CD4-positive, alpha-beta T cell (primary cell): Measurements from ENCODE around the gene NUBP2. TPM values are rescaled to one million over a fixed set of nuclear protein-coding genes. Genes with fewer than 3 reads are reported as not detected.

ENCODE experiments used
- ATAC-seq: fragments of 200-7000 bp; cut with Tn5 transposase; one replicate; pipeline ENCODE4 v1.10.0; 2022; ENCODE audit warnings: mild to moderate bottlenecking; ENCODE audit not compliant: poor library complexity
- CTCF ChIA-PET: fragments of 350-600 bp; sonication (Branson Sonifier 250); formaldehyde crosslinking; loops from one replicate; lab custom pipeline; 2021; ENCODE audit warnings: antibody characterized with exemption, inconsistent platforms; lab: Charles Lee
- POLR2A ChIA-PET: fragments of 350-600 bp; sonication (Branson Sonifier 250); formaldehyde crosslinking; loops from one replicate; lab custom pipeline; 2021; ENCODE audit warnings: antibody characterized with exemption, inconsistent platforms; lab: Charles Lee
- DNase-seq, 14 experiments: peaks; one replicate each; pipeline ENCODE4 v3.0.0-alpha.2; 2013 to 2020; ENCODE audit warnings: mixed read lengths in 2 of 14
- H3K27ac ChIP-seq, 2 donors: one replicate each; pipeline versions ENCODE4 v1.5.1 to v1.7.0; 2013; ENCODE audit warnings: low read length in 2 of 2, low read depth in 1 of 2, mild to moderate bottlenecking in 1 of 2
- H3K27me3 ChIP-seq, 2 experiments: 1 replicate in 1 of 2; 2 replicates in 1 of 2; pipeline versions ENCODE4 v1.6.1 to v1.7.0; 2013; ENCODE audit warnings: low read length in 2 of 2, control low read depth in 1 of 2, mild to moderate bottlenecking in 1 of 2, moderate library complexity in 1 of 2; ENCODE audit not compliant: insufficient read depth in 2 of 2, control insufficient read depth in 1 of 2
- H3K36me3 ChIP-seq: one replicate; pipeline ENCODE4 v1.6.1; 2013; ENCODE audit warnings: low read length, control low read depth; ENCODE audit not compliant: insufficient read depth
- H3K4me1 ChIP-seq: one replicate; pipeline ENCODE4 v1.6.1; 2013; ENCODE audit warnings: low read length, control low read depth; ENCODE audit not compliant: insufficient read depth
- H3K4me3 ChIP-seq: one replicate; pipeline ENCODE4 v1.5.1; 2013; ENCODE audit warnings: mild to moderate bottlenecking, low read length, moderate library complexity
- H3K9me3 ChIP-seq, 2 experiments: 1 replicate in 1 of 2; 2 replicates in 1 of 2; pipeline versions ENCODE4 v1.6.1 to v1.7.0; 2013; ENCODE audit warnings: low read length in 2 of 2, mild to moderate bottlenecking in 2 of 2, control low read depth in 1 of 2, moderate library complexity in 1 of 2; ENCODE audit not compliant: control insufficient read depth in 1 of 2, insufficient read depth in 1 of 2
- H3K27ac Mint-ChIP-seq: one replicate; pipeline ENCODE4 v1.8.0; 2020; ENCODE audit warnings: mixed read lengths
- H3K27me3 Mint-ChIP-seq: one replicate; pipeline ENCODE4 v1.8.0; 2021; ENCODE audit warnings: mixed read lengths
- H3K36me3 Mint-ChIP-seq: one replicate; pipeline ENCODE4 v1.8.0; 2021; ENCODE audit warnings: low read depth, mixed read lengths
- H3K4me1 Mint-ChIP-seq: one replicate; pipeline ENCODE4 v1.8.0; 2021; ENCODE audit warnings: low read depth, mixed read lengths
- H3K4me3 Mint-ChIP-seq: one replicate; pipeline ENCODE4 v1.8.0; 2020; ENCODE audit warnings: mild to moderate bottlenecking, mixed read lengths
- H3K9me3 Mint-ChIP-seq: one replicate; pipeline ENCODE4 v1.8.0; 2020; ENCODE audit warnings: mixed read lengths
- CTCF ChIP-seq: fragments of 200-600 bp; IDR thresholded peaks from one replicate; pipeline ENCODE4 v1.8.0; 2022; ENCODE audit warnings: antibody characterized with exemption, mild to moderate bottlenecking
- intact Hi-C, 2 experiments: fragments of 100-400 bp; cut with DNase I in 1 of 2; cut with micrococcal nuclease in 1 of 2; formaldehyde crosslinking; loops; one replicate each; pipeline versions ENCODE4 v1.15.1 to v1.9.0; 2023 to 2025; cut with DNase I, micrococcal nuclease
- total RNA-seq, 174 experiments: library from RNA in 2 of 174; stranded (reverse) in 2 of 174; gene quantifications; one replicate each; pipeline ENCODE4 v1.2.3 and lab custom pipeline; 2021 to 2026

NUBP2 gene
- total RNA-seq, 2 experiments from 2014 or later: 36.4 to 38.1 TPM

DNA sequence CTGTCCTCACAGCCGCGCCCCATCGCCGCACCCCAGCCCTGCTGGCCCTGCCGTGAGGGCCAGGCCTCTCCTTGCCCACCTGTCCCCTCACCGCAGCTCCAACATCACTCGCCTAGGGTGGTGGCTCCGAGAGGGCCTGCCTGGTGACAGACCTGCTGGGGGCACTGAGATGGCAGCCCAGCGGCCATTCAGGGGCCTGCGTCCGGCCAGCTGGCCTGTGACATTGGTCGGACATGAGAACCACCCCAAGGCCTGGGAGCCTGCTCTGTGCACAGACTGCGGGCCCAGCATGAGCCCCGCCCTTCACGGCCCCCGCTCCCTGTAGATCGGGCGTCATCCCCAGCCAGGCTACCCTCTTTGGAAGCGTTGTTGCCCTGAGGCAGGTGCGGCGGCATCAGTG, 23.2 kb upstream of the NUBP2 start:
- Histone ChIP-seq H3K27ac (no peak overlapping the region), H3K4me3 (no peak overlapping the region), H3K9me3 (no peaks in the 10 kb centered on the region), H3K4me1 (peaks cover 17% of the 10 kb centered on the region), H3K27me3 (no peaks in the 10 kb centered on the region), H3K36me3 (peaks cover 48% of the 10 kb centered on the region)
- no peak for TF ChIP-seq CTCF
- POLR2A ChIA-PET: no interaction called here
- no peak for DNase-seq
- H3K36me3 Mint-ChIP-seq: peaks cover 24% of the 10 kb centered on the region
- no peak overlapping the region for H3K27ac Mint-ChIP-seq
- no peaks in the 10 kb centered on the region for H3K9me3 Mint-ChIP-seq
- H3K4me1 Mint-ChIP-seq: peaks cover 10% of the 10 kb centered on the region
- no peak overlapping the region for H3K4me3 Mint-ChIP-seq
- intact Hi-C loops: no loop called here
- CTCF ChIA-PET: no interaction called here
- ATAC-seq: no peak
- no peaks in the 10 kb centered on the region for H3K27me3 Mint-ChIP-seq

DNA sequence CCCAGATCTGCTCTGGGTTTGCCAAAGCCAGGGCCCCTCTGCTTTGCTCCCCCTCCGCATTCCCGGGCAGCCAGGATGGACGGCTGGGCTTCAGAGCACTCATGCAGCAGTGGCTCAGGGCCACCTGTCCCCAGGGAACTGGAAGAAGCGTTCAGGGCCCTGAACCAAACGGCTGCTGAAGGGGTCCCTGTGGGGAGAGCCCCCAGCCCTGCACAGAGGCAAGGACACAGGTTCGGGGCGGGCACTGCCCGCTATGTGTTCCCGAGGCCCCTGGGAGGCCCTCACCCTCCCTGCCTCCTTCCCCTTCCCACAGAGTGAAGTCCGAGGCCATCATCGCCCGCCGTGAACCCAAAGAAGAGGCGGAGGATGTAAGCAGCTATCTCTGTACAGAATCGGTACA, 21.8 kb upstream of the NUBP2 start:
- Mint-ChIP-seq H3K36me3 (peaks cover 19% of the 10 kb centered on the region), H3K4me1 (peaks cover 10% of the 10 kb centered on the region), H3K27ac (no peak overlapping the region), H3K9me3 (no peaks in the 10 kb centered on the region), H3K27me3 (no peaks in the 10 kb centered on the region), H3K4me3 (no peak overlapping the region)
- H3K27me3 ChIP-seq: no peaks in the 10 kb centered on the region
- TF ChIP-seq CTCF: no peak
- H3K27ac ChIP-seq: no peak overlapping the region
- H3K4me1 ChIP-seq: peaks cover 17% of the 10 kb centered on the region
- CTCF ChIA-PET: no interaction called here
- POLR2A ChIA-PET: no interaction called here
- no peaks in the 10 kb centered on the region for H3K9me3 ChIP-seq
- no peak overlapping the region for H3K4me3 ChIP-seq
- H3K36me3 ChIP-seq: peaks cover 55% of the 10 kb centered on the region
- intact Hi-C loops: no loop called here
- DNase-seq: no peak
- no peak for ATAC-seq

GRCh38 chr16:1761751-1762150, 21.0 kb upstream of the NUBP2 start:
- Mint-ChIP-seq H3K36me3 (peaks cover 16% of the 10 kb centered on the region), H3K27ac (no peak overlapping the region), H3K9me3 (no peaks in the 10 kb centered on the region), H3K4me1 (peaks cover 7% of the 10 kb centered on the region), H3K27me3 (no peaks in the 10 kb centered on the region), H3K4me3 (no peak overlapping the region)
- TF ChIP-seq CTCF: no peak
- Histone ChIP-seq H3K27ac (no peak overlapping the region), H3K36me3 (peaks cover 63% of the 10 kb centered on the region), H3K9me3 (no peaks in the 10 kb centered on the region), H3K4me1 (peaks cover 13% of the 10 kb centered on the region), H3K4me3 (no peak overlapping the region), H3K27me3 (no peaks in the 10 kb centered on the region)
- ATAC-seq: no peak
- intact Hi-C loops: no loop called here
- CTCF ChIA-PET: no interaction called here
- POLR2A ChIA-PET: no interaction called here
- no peak for DNase-seq
